Measurements from ENCODE around the gene CSNK1A1. TPM values are rescaled to one million over a fixed set of nuclear protein-coding genes. Genes with fewer than 3 reads are reported as not detected.
"Not testable (repeated sequence)": the region's sequence is repeated elsewhere in the genome, so short reads cannot be mapped to it uniquely, and the experiment has no call there.

CSNK1A1 gene
- total RNA-seq, 6 experiments from 2014 or later, result 266 to 336 (median 310) TPM

DNA sequence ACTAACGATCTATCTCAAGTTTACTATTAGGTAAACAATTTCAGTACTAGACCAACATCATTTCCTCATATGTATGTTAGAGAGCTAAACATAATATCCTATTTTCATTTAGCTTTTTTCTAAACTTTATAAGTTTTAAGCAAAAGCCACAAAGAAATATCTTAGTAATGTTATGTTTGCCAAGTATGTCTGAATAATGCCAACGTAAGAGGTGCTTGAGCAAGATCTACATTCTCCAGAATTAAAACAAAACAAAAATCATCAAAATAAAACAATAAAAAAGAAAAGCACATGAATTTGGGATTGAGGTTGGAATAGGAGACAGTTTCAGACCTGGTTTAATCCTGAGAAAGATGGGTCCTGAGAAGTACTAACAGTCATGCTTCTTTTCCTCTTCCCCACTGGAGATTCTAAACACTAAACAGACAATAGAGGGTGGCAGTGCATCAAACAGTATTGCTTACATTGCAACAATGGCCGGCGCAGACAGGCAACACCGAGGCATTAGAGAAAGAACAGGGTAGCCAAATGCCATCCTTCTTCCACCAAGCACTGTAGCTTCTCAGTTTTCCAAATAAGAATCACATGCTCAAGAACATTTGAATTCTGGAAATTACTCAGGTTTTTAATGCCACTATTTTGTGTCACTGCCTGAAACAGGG lies 33.6 kb downstream of the CSNK1A1 start:
- Mint-ChIP-seq H3K36me3 (ENCODE audit: low read depth) (peaks cover 47% of the 10 kb centered on the region), H3K4me3 (peak overlapping the region; percentile 51), H3K27me3 (ENCODE audit: insufficient read depth) (no peaks in the 10 kb centered on the region; the same call in 1 of the 2 replicates), H3K27ac (peak overlapping the region; percentile 69), H3K9me3 (no peaks in the 10 kb centered on the region), H3K4me1 (ENCODE audit: low read depth) (peaks cover 82% of the 10 kb centered on the region)
- TF ChIP-seq, protein P1, sequence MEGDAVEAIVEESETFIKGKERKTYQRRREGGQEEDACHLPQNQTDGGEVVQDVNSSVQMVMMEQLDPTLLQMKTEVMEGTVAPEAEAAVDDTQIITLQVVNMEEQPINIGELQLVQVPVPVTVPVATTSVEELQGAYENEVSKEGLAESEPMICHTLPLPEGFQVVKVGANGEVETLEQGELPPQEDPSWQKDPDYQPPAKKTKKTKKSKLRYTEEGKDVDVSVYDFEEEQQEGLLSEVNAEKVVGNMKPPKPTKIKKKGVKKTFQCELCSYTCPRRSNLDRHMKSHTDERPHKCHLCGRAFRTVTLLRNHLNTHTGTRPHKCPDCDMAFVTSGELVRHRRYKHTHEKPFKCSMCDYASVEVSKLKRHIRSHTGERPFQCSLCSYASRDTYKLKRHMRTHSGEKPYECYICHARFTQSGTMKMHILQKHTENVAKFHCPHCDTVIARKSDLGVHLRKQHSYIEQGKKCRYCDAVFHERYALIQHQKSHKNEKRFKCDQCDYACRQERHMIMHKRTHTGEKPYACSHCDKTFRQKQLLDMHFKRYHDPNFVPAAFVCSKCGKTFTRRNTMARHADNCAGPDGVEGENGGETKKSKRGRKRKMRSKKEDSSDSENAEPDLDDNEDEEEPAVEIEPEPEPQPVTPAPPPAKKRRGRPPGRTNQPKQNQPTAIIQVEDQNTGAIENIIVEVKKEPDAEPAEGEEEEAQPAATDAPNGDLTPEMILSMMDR (IDR thresholded peaks at IDR 0.05), result no peak
- DNase-seq, result no peak

DNA sequence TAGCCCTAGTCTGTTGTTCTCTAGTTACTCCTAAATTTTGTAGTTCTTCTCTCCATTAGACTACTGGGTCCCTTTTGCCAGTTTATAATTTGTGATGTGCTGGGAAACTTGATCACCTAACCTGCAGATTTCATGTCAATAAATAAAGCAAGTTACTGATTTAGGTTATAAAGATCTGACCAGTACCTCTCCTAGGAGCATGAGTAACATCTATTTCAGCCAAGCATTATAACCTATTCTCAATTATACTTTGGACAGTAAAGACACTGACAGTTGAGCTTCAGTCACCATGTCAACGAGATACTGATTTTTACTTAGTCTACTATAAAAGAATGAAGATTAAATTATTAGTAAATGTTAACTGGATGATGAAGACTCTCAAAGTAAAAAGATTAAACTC lies 36.7 kb downstream of the CSNK1A1 start:
- TF ChIP-seq, protein P1 (IDR thresholded peaks at IDR 0.05), result no peak
- Mint-ChIP-seq H3K4me1 (ENCODE audit: low read depth) (peaks cover 62% of the 10 kb centered on the region), H3K27me3 (ENCODE audit: insufficient read depth) (no peaks in the 10 kb centered on the region), H3K27ac (peak overlapping the region; percentile 68), H3K36me3 (ENCODE audit: low read depth) (peaks cover 37% of the 10 kb centered on the region), H3K4me3 (no peak overlapping the region; the same call in 1 of the 2 replicates), H3K9me3 (no peaks in the 10 kb centered on the region)
- no peak for DNase-seq

DNA sequence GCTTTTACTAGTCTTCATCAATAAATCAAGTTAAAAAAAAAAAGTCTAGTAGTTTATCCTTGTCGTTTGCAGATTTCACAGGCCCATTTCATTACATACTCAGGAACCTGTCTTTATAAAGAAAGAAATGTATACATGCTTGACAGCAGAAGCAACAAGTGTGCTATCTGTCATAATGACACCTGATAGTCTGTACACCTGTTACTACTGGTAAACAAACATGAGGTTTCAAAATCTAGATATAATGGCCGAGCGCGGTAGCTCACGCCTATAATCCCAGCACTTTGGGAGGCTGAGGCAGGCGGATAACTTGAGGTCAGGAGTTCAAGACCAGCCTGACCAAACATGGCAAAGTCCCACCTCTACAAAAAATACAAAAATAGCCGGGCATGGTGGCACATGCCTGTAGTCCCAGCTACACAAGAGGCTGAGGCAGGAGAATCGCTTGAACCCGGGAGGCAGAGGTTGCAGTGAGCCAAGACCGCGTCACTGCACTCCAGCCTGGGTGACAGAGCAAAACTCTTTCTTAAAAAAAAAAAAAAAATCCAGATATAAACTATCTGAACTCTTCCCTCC lies 37.8 kb downstream of the CSNK1A1 start:
- H3K27me3 Mint-ChIP-seq (ENCODE audit: insufficient read depth); H3K9me3 Mint-ChIP-seq; DNase-seq; H3K4me3 Mint-ChIP-seq: not testable (repeated sequence)
- peaks cover 36% of the 10 kb centered on the region for H3K36me3 Mint-ChIP-seq (ENCODE audit: low read depth)
- peak overlapping the region; percentile 11; the same call in 1 of the 2 replicates for H3K27ac Mint-ChIP-seq
- peaks cover 54% of the 10 kb centered on the region for H3K4me1 Mint-ChIP-seq (ENCODE audit: low read depth)

DNA sequence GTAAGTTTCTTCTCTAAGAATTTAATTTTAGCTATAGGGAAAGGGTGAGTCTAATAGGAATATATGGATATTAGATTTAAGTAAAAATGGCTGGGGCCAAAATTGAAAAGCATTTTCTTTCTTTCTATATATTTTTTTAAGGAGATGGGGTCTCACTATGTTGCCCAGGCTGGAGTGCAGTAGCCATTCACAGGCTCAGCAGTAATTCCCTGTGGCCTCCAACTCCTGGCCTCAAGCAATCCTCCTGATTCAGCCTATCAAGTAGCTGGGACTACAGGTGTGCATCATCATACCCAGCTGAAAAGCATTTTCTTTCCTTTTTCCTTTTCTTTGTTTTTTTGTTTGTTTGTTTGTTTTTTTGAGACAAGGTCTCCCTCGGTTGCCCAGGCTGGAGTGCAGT lies 41.1 kb downstream of the CSNK1A1 start:
- peaks cover 36% of the 10 kb centered on the region for H3K4me1 Mint-ChIP-seq (ENCODE audit: low read depth)
- no peaks in the 10 kb centered on the region for H3K9me3 Mint-ChIP-seq
- H3K27ac Mint-ChIP-seq, result peak overlapping the region; percentile 61
- H3K36me3 Mint-ChIP-seq (ENCODE audit: low read depth), result peaks cover 36% of the 10 kb centered on the region
- TF ChIP-seq, protein P1 (IDR thresholded peaks at IDR 0.05), result no peak
- DNase-seq, result no peak
- H3K27me3 Mint-ChIP-seq (ENCODE audit: insufficient read depth), result no peaks in the 10 kb centered on the region
- H3K4me3 Mint-ChIP-seq, result no peak overlapping the region

DNA sequence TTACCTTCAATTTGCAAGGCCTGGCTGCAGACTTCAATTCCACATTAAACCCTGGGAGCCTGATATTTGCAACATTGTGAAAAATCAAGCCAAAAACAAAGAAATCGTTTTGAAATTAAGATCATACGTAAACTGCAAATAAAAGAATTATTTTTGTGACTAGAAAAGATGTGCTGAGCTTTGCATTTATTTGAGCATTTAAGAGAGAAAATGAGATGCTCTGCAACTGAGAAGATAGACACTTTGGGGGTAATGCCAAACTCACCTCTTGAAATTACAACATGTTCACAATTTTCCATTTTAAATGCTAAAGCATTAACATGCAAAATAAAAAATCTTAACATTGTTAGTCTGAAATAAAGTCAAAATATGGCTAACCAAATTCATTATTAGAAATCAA lies 46.6 kb downstream of the CSNK1A1 start:
- peaks cover 66% of the 10 kb centered on the region for H3K4me1 Mint-ChIP-seq (ENCODE audit: low read depth)
- no peak overlapping the region for H3K4me3 Mint-ChIP-seq
- DNase-seq, result no peak
- TF ChIP-seq, protein P1 (IDR thresholded peaks at IDR 0.05), result no peak
- peak overlapping the region; percentile 70 for H3K27ac Mint-ChIP-seq
- no peaks in the 10 kb centered on the region for H3K9me3 Mint-ChIP-seq
- H3K36me3 Mint-ChIP-seq (ENCODE audit: low read depth), result peaks cover 46% of the 10 kb centered on the region
- no peaks in the 10 kb centered on the region for H3K27me3 Mint-ChIP-seq (ENCODE audit: insufficient read depth)

DNA sequence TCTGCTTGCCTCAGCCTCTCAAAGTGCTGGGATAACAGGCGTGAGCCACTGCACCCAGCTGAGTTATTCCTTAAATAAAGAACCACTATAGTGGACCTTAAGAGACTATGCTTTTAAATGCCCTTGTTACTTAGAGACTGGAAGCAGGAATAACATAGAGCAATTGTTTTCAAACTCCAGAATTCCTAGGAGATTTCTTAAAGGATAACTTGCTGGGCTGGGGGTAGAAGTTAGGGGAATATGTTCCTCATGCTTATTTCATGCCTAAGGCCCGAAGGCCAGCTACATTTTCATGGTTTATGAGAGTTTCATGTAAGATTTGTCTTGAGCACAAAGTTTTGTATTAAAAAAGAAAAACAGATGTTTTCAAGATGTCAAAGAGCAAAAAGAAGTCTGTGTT lies 48.2 kb downstream of the CSNK1A1 start:
- Mint-ChIP-seq H3K9me3 (no peaks in the 10 kb centered on the region), H3K4me1 (ENCODE audit: low read depth) (peaks cover 70% of the 10 kb centered on the region), H3K36me3 (ENCODE audit: low read depth) (peaks cover 44% of the 10 kb centered on the region), H3K27ac (peak overlapping the region; percentile 80), H3K27me3 (ENCODE audit: insufficient read depth) (no peaks in the 10 kb centered on the region), H3K4me3 (no peak overlapping the region)
- TF ChIP-seq, protein P1 (IDR thresholded peaks at IDR 0.05), result no peak
- DNase-seq, result no peak

Measured in HFFc6 (cell line).